KMS-11 (cell line): Measurements from ENCODE around the gene EXO5.
"Not testable (repeated sequence)": the region's sequence is repeated elsewhere in the genome, so short reads cannot be mapped to it uniquely, and the experiment has no call there.

ENCODE experiments used
- H2AFZ ChIP-seq: fragments of 200-600 bp; sonication (generic); 2 replicates; pipeline ENCODE4 v1.6.1; 2016; ENCODE audit warnings: antibody characterized with exemption, mixed run types, low read depth
- H3K27ac ChIP-seq: fragments of 200-600 bp; sonication (generic); 2 replicates; pipeline ENCODE4 v1.6.1; 2016; ENCODE audit warnings: mild to moderate bottlenecking, mixed run types
- H3K27me3 ChIP-seq: fragments of 200-600 bp; sonication (generic); 2 replicates; pipeline ENCODE4 v1.6.1; 2017; ENCODE audit warnings: mild to moderate bottlenecking, low read depth, mixed run types, moderate library complexity; ENCODE audit not compliant: insufficient read depth
- H3K36me3 ChIP-seq: fragments of 200-600 bp; sonication (generic); 2 replicates; pipeline ENCODE4 v1.6.1; 2017; ENCODE audit warnings: mild to moderate bottlenecking, mixed run types; ENCODE audit not compliant: insufficient read depth
- H3K4me1 ChIP-seq: fragments of 200-600 bp; sonication (generic); 2 replicates; pipeline ENCODE4 v1.6.1; 2016; ENCODE audit warnings: mild to moderate bottlenecking, low read depth, mixed run types; ENCODE audit not compliant: poor library complexity, severe bottlenecking
- H3K4me2 ChIP-seq: fragments of 200-600 bp; sonication (generic); 2 replicates; pipeline ENCODE4 v1.7.0; 2016; ENCODE audit warnings: mild to moderate bottlenecking, mixed run types
- H3K4me3 ChIP-seq: fragments of 200-600 bp; sonication (generic); IDR thresholded peaks from 2 replicates; pipeline ENCODE4 v1.6.1; 2017; ENCODE audit warnings: low read depth, low read length, mixed read lengths; ENCODE audit not compliant: insufficient read depth
- H3K79me2 ChIP-seq: fragments of 200-600 bp; sonication (generic); 2 replicates; pipeline ENCODE4 v1.6.1; 2016; ENCODE audit warnings: low read depth, mixed run types; ENCODE audit not compliant: insufficient read depth
- H3K9ac ChIP-seq: fragments of 200-600 bp; sonication (generic); 2 replicates; pipeline ENCODE4 v1.6.1; 2016; ENCODE audit warnings: mild to moderate bottlenecking, mixed run types
- H4K20me1 ChIP-seq: fragments of 200-600 bp; sonication (generic); 2 replicates; pipeline ENCODE4 v1.6.1; 2016; ENCODE audit warnings: mild to moderate bottlenecking, mixed run types; ENCODE audit not compliant: insufficient read depth
- CTCF ChIP-seq: fragments of 200-600 bp; sonication (generic); conservative IDR thresholded peaks from 2 replicates; pipeline ENCODE4 v1.6.1; 2017; ENCODE audit warnings: low read depth, mild to moderate bottlenecking, antibody characterized with exemption, low read length, moderate library complexity, mixed read lengths

Gene EXO5

GRCh38 chr1:40556121-40556520, 47.6 kb downstream of the EXO5 start:
- Histone ChIP-seq H3K4me1 (no peaks in the 10 kb centered on the region), H3K36me3 (no peaks in the 10 kb centered on the region), H3K9ac (no peak overlapping the region), H3K4me2 (no peak overlapping the region), H3K79me2 (no peaks in the 10 kb centered on the region), H2AFZ (no peak overlapping the region), H4K20me1 (no peaks in the 10 kb centered on the region), H3K4me3 (no peak overlapping the region), H3K27me3 (no peaks in the 10 kb centered on the region), H3K27ac (no peak overlapping the region)
- TF ChIP-seq CTCF, result no peak

GRCh38 chr1:40558241-40558640, 49.7 kb downstream of the EXO5 start:
- not testable (repeated sequence) for H3K4me3 ChIP-seq, H3K36me3 ChIP-seq, H4K20me1 ChIP-seq, H3K79me2 ChIP-seq, H3K4me1 ChIP-seq, H3K4me2 ChIP-seq, H3K27ac ChIP-seq, H2AFZ ChIP-seq, H3K9ac ChIP-seq, H3K27me3 ChIP-seq

- no peak overlapping the region for H3K4me2 ChIP-seq
- H3K36me3 ChIP-seq, result no peaks in the 10 kb centered on the region
- no peaks in the 10 kb centered on the region for H3K4me1 ChIP-seq
- TF ChIP-seq CTCF, result no peak
- H3K79me2 ChIP-seq, result no peaks in the 10 kb centered on the region
- H3K27ac ChIP-seq, result no peak overlapping the region
- H3K9ac ChIP-seq, result no peak overlapping the region
- H3K27me3 ChIP-seq, result no peaks in the 10 kb centered on the region
- no peak overlapping the region for H2AFZ ChIP-seq
- no peak overlapping the region for H3K4me3 ChIP-seq
- no peaks in the 10 kb centered on the region for H4K20me1 ChIP-seq
These were observed 53.6 kb downstream of the EXO5 start for GRCh38 chr1:40562185-40562584.

GRCh38 chr1:40563266-40563665, 54.7 kb downstream of the EXO5 start:
- no peaks in the 10 kb centered on the region for H3K4me1 ChIP-seq
- H2AFZ ChIP-seq, result no peak overlapping the region

GRCh38 chr1:40564506-40564905, 55.9 kb downstream of the EXO5 start:
- no peak for TF ChIP-seq CTCF
- no peak overlapping the region for H3K4me2 ChIP-seq

More at GRCh38 chr1:40563266-40563665, 54.7 kb downstream of the EXO5 start:
- H3K79me2 ChIP-seq, result no peaks in the 10 kb centered on the region
- H3K4me3 ChIP-seq, result no peak overlapping the region
- no peaks in the 10 kb centered on the region for H3K27me3 ChIP-seq
- no peak overlapping the region for H3K9ac ChIP-seq
- no peak overlapping the region for H3K27ac ChIP-seq
- H3K4me2 ChIP-seq, result no peak overlapping the region
- no peaks in the 10 kb centered on the region for H4K20me1 ChIP-seq
- no peak for TF ChIP-seq CTCF
- H3K36me3 ChIP-seq, result no peaks in the 10 kb centered on the region

More at GRCh38 chr1:40564506-40564905, 55.9 kb downstream of the EXO5 start:
- Histone ChIP-seq H3K9ac (no peak overlapping the region), H3K27me3 (no peaks in the 10 kb centered on the region), H3K36me3 (no peaks in the 10 kb centered on the region), H3K79me2 (no peaks in the 10 kb centered on the region), H3K4me3 (no peak overlapping the region), H2AFZ (no peak overlapping the region), H3K27ac (no peak overlapping the region), H4K20me1 (no peaks in the 10 kb centered on the region), H3K4me1 (no peaks in the 10 kb centered on the region)
